Vagina (tissue), 2 donors: ENCODE results near the gene TIMP3.

Experiments
- CTCF ChIP-seq, 3 experiments: fragments of 450-650 bp in 2 of 3; fragments of 200-600 bp in 1 of 3; sonication (generic) in 1 of 3; IDR thresholded peaks; one replicate each; pipeline ENCODE4 v1.5.1; 2017 to 2019; ENCODE audit warnings: antibody characterized with exemption in 3 of 3, mild to moderate bottlenecking in 2 of 3, moderate library complexity in 2 of 3
- POLR2A ChIP-seq, 2 donors: fragments of 450-650 bp; IDR thresholded peaks; one replicate each; pipeline ENCODE4 v1.6.1; 2017; ENCODE audit warnings: antibody characterized with exemption in 2 of 2, mild to moderate bottlenecking in 2 of 2, moderate library complexity in 2 of 2

- TF ChIP-seq POLR2A (IDR thresholded peaks at IDR 0.05) (no peak), CTCF (IDR thresholded peaks at IDR 0.05) (no peak)
These were observed 17.1 kb downstream of the TIMP3 start for GRCh38 chr22:32818446-32819115.
